ENCODE data around the gene GALNT10. TPM values are rescaled to one million over a fixed set of nuclear protein-coding genes. Genes with fewer than 3 reads are reported as not detected.
A peak's percentile ranks its signal among the peaks of the same experiment; 100 is the strongest.

GALNT10 gene
- polyA plus RNA-seq, 2 of the 4 experiments (the other 2 are of a cell fraction), result 110 to 156 TPM

DNA sequence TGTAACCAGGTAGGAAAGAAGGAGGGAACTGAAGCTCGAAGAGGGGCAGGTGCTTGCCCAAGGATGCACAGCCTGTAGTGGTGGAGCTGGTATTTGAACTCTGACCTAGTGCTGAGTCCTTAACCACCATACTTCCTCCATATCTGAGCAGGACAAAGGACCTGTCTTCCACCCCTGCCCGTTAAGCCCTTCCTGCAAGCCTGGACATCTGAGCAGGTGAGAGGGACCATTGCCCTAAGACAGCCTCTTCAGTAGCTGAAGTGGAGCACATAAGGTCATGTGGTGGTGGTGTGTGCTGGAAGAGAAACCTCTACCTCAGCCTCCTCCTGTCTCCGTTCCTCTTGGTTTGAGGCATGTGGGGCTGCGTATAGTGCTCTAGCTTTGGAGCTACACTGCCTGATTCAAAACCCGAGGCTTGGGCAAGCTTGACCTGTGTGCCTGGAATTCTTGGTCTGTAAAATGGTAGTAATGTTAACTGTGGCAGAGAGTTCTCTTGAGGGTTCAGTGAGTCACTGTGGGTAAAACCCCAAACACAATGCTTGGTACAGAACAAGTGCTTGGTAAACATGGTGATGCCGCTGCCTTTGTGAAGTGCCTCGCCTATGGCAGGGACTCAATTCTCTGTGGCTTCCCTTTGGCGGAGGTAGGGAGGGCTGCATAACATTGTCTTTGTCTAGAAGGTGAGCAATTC is 7.4 kb downstream of the GALNT10 start:
- POLR2A ChIA-PET, result interaction anchor here (0.8 to 3.2 kb wide), 8 partner anchors 8 to 207 kb away, joined by 3 to 25 read pairs (median 3); partner anchors contain the start of gene GALNT10
- 17% methylated on average over 8 of the region's 8 CpGs for WGBS (ENCODE audit: missing lambda C conversion rate)
- CTCF ChIA-PET, result interaction anchor here (0.7 to 5.4 kb wide), 32 partner anchors 8 to 224 kb away, joined by 3 to 51 read pairs (median 5); partner anchors contain the start of gene GALNT10
- Histone ChIP-seq H3K4me3 (0 out of 3 replicates have a peak overlapping the region, but pooled peaks have one; percentile 6), H3K4me1 (peaks cover 89% of the 10 kb centered on the region), H3K27ac (peak overlapping the region; percentile 90 to 93), H3K9me3 (no peaks in the 10 kb centered on the region), H3K4me2 (peak overlapping the region; percentile 87)
- ATAC-seq (peak; percentile 41 to 61), FAIRE-seq (no peak), DNase-seq (ENCODE audit: low read depth in 1 of 2, low spot score in 1 of 2) (peak; percentile 35 to 73)
- no peak for TF ChIP-seq HDAC2 (IDR thresholded peaks at IDR 0.05)
- TF ChIP-seq GATA3 (IDR thresholded peaks at IDR 0.05; ENCODE audit: borderline replicate concordance), result peak; percentile 81; the same call in 1 of the 2 replicates
- no peak for TF ChIP-seq EHF (CRISPR knock-in tag; IDR thresholded peaks at IDR 0.05)
- TF ChIP-seq BCL3 (IDR thresholded peaks at IDR 0.05), result no peak; the same call in 2 of the 3 replicates
- TF ChIP-seq, protein P1, sequence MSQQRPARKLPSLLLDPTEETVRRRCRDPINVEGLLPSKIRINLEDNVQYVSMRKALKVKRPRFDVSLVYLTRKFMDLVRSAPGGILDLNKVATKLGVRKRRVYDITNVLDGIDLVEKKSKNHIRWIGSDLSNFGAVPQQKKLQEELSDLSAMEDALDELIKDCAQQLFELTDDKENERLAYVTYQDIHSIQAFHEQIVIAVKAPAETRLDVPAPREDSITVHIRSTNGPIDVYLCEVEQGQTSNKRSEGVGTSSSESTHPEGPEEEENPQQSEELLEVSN (IDR thresholded peaks at IDR 0.05; ENCODE audit: borderline replicate concordance, low read depth), result no peak
- peak; percentile 36; the same call in 1 of the 2 replicates for TF ChIP-seq JUNB (IDR thresholded peaks at IDR 0.05)
- TF ChIP-seq ZFP36 (IDR thresholded peaks at IDR 0.05; ENCODE audit: borderline replicate concordance, partially characterized antibody), result no peak
- no peak for TF ChIP-seq SMC3 (IDR thresholded peaks at IDR 0.05)
- TF ChIP-seq CTCF (IDR thresholded peaks at IDR 0.05), result no peak
- TF ChIP-seq RNF2 (IDR thresholded peaks at IDR 0.05; ENCODE audit: borderline replicate concordance, low read depth), result no peak
- TF ChIP-seq MAFK (IDR thresholded peaks at IDR 0.05; ENCODE audit: partially characterized antibody), result no peak
- TF ChIP-seq EP300 (IDR thresholded peaks at IDR 0.05), result no peak
- no peak for TF ChIP-seq RAD21 (conservative IDR thresholded peaks at IDR 0.05 in 1 of 2, IDR thresholded peaks at IDR 0.05 in 1 of 2)
- no peak for TF ChIP-seq CBX8 (IDR thresholded peaks at IDR 0.05)
- no peak for TF ChIP-seq ZC3H11A (IDR thresholded peaks at IDR 0.05)
- no peak for TF ChIP-seq HOXB5 (CRISPR knock-in tag; IDR thresholded peaks at IDR 0.05)
- TF ChIP-seq MAX (IDR thresholded peaks at IDR 0.05), result peak; percentile 80
- no peak for TF ChIP-seq ATOH8 (CRISPR knock-in tag; IDR thresholded peaks at IDR 0.05; ENCODE audit: low read depth)
- TF ChIP-seq POLR2AphosphoS2 (conservative IDR thresholded peaks at IDR 0.05; ENCODE audit: low read length), result no peak
- TF ChIP-seq CHD2 (IDR thresholded peaks at IDR 0.05; ENCODE audit: low read length, partially characterized antibody), result no peak
- peak; percentile 44; the same call in 1 of the 2 replicates for TF ChIP-seq FOSL2 (IDR thresholded peaks at IDR 0.05)
- TF ChIP-seq FOSL2 (CRISPR knock-in tag; IDR thresholded peaks at IDR 0.05), result peak; percentile 51
- no peak for TF ChIP-seq ESRRA (IDR thresholded peaks at IDR 0.05; ENCODE audit: borderline replicate concordance, low read length)
- no peak for TF ChIP-seq ELK1 (IDR thresholded peaks at IDR 0.05; ENCODE audit: low read depth, low read length)
- no peak for TF ChIP-seq KDM5A (IDR thresholded peaks at IDR 0.05)
- no peak for TF ChIP-seq BHLHE40 (IDR thresholded peaks at IDR 0.05; ENCODE audit: low read depth, low read length)
- peak; percentile 39; the same call in 1 of the 2 replicates for TF ChIP-seq PBX3 (IDR thresholded peaks at IDR 0.05)
- TF ChIP-seq PHF8 (IDR thresholded peaks at IDR 0.05; ENCODE audit: borderline replicate concordance, low read depth), result no peak
- peak in 1 of 2 experiments; percentile 23; a peak in 1 of 4 replicates for TF ChIP-seq CEBPB (IDR thresholded peaks at IDR 0.05)
- no peak for TF ChIP-seq EHMT2 (IDR thresholded peaks at IDR 0.05; ENCODE audit: low read depth)
- TF ChIP-seq RCOR1 (IDR thresholded peaks at IDR 0.05; ENCODE audit: low read depth, low read length), result no peak
- TF ChIP-seq NFE2L2 (conservative IDR thresholded peaks at IDR 0.05; ENCODE audit: low read length), result no peak
- no peak for TF ChIP-seq FOXS1 (CRISPR knock-in tag; IDR thresholded peaks at IDR 0.05)
- TF ChIP-seq SREBF2 (IDR thresholded peaks at IDR 0.05), result no peak
- no peak for TF ChIP-seq RARB (CRISPR knock-in tag; IDR thresholded peaks at IDR 0.05)
- no peak for TF ChIP-seq CBX2 (IDR thresholded peaks at IDR 0.05; ENCODE audit: borderline replicate concordance, low read depth)
